PC-3 (cell line): ENCODE results near the gene TRIM34. TPM values are rescaled to one million over a fixed set of nuclear protein-coding genes. Genes with fewer than 3 reads are reported as not detected.

ENCODE experiments used
- ATAC-seq: fragments of 200-7000 bp; cut with Tn5 transposase; 2 replicates; pipeline ENCODE4 v1.9.1; 2020; ENCODE audit warnings: mild to moderate bottlenecking, moderate library complexity
- BruUV-seq: library from RNA; stranded (reverse); fragments of 400-500 nt; replicated peaks from 2 replicates; lab custom pipeline; 2021; lab: Mats Ljungman, UMichigan
- CTCF ChIA-PET: fragments of 300-600 bp; sonication (Branson Sonifier 250); formaldehyde crosslinking; loops from one replicate; lab custom pipeline; 2022; ENCODE audit warnings: antibody characterized with exemption; lab: Charles Lee
- POLR2A ChIA-PET: fragments of 300-600 bp; sonication (Branson Sonifier 250); formaldehyde crosslinking; loops from one replicate; lab custom pipeline; 2022; ENCODE audit warnings: antibody characterized with exemption; ENCODE audit not compliant: unreplicated experiment; lab: Charles Lee
- DNase-seq: peaks from one replicate; pipeline ENCODE4 v3.0.0-alpha.2; 2015
- H2AFZ ChIP-seq: fragments of 300-600 bp; sonication (generic); 2 replicates; pipeline ENCODE4 v1.6.0; 2016; ENCODE audit warnings: antibody characterized with exemption, low read length
- H3F3A ChIP-seq: fragments of 300-600 bp; sonication (generic); one replicate; pipeline ENCODE4 v1.6.0; 2017; ENCODE audit warnings: antibody characterized with exemption, low read length, control low read depth, mild to moderate bottlenecking; ENCODE audit not compliant: unreplicated experiment
- H3K27ac ChIP-seq: fragments of 300-600 bp; sonication (generic); 2 replicates; pipeline ENCODE4 v1.5.1; 2016; ENCODE audit warnings: mild to moderate bottlenecking, low read length
- H3K27me3 ChIP-seq: fragments of 300-600 bp; sonication (generic); 2 replicates; pipeline ENCODE4 v1.6.1; 2016; ENCODE audit warnings: low read length, mixed read lengths
- H3K36me3 ChIP-seq: fragments of 300-600 bp; sonication (generic); 2 replicates; pipeline ENCODE4 v1.6.1; 2016; ENCODE audit warnings: low read depth, mixed run types, low read length, mixed read lengths
- H3K4me1 ChIP-seq: fragments of 300-600 bp; sonication (generic); 2 replicates; pipeline ENCODE4 v1.5.1; 2016; ENCODE audit warnings: low read length; ENCODE audit not compliant: insufficient read depth
- H3K4me2 ChIP-seq: fragments of 300-600 bp; sonication (generic); 2 replicates; pipeline ENCODE4 v1.6.0; 2016; ENCODE audit warnings: low read length
- H3K4me3 ChIP-seq: fragments of 300-600 bp; sonication (generic); 2 replicates; pipeline ENCODE4 v1.5.1; 2016; ENCODE audit warnings: mild to moderate bottlenecking, low read length, mixed read lengths
- H3K79me2 ChIP-seq: fragments of 300-600 bp; sonication (generic); 2 replicates; pipeline ENCODE4 v1.6.1; 2017; ENCODE audit warnings: low read length, mixed read lengths
- H3K9ac ChIP-seq: fragments of 300-600 bp; sonication (generic); 2 replicates; pipeline ENCODE4 v1.6.0; 2016; ENCODE audit warnings: mild to moderate bottlenecking, low read length
- H3K9me2 ChIP-seq: fragments of 300-600 bp; sonication (generic); replicated peaks from 2 replicates; pipeline ENCODE4 v1.6.1; 2016; ENCODE audit warnings: mixed run types, low read length, mixed read lengths
- H3K9me3 ChIP-seq: fragments of 300-600 bp; sonication (generic); 2 replicates; pipeline ENCODE4 v1.6.1; 2016; ENCODE audit warnings: low read length, mixed read lengths
- H4K20me1 ChIP-seq: fragments of 300-600 bp; sonication (generic); 2 replicates; pipeline ENCODE4 v1.6.1; 2016; ENCODE audit warnings: low read length, mixed read lengths
- EZH2 ChIP-seq: fragments of 300-600 bp; sonication (generic); IDR thresholded peaks from one replicate; pipeline ENCODE4 v1.6.1; 2017; ENCODE audit warnings: antibody characterized with exemption, mild to moderate bottlenecking, low read length; ENCODE audit not compliant: unreplicated experiment
- EZH2phosphoT487 ChIP-seq: fragments of 300-600 bp; sonication (generic); IDR thresholded peaks from 2 replicates; pipeline ENCODE4 v1.6.1; 2018; ENCODE audit warnings: mild to moderate bottlenecking, antibody characterized with exemption, low read length, borderline replicate concordance
- intact Hi-C: fragments of 100-400 bp; cut with micrococcal nuclease; formaldehyde crosslinking; loops from 2 replicates; pipeline ENCODE4 v1.9.0; 2023
- total RNA-seq: library from RNA; depleted of rRNA; stranded (reverse); fragments of >200 nt; gene quantifications from 2 replicates; pipeline ENCODE4 v1.2.3, GENCODE V29; 2014
- TF ChIP-seq, protein P1 (sequence below): fragments of 300-600 bp; sonication (generic); conservative IDR thresholded peaks from 2 replicates; pipeline ENCODE4 v1.5.1; 2017; ENCODE audit warnings: antibody characterized with exemption, low read depth, mild to moderate bottlenecking, low read length

TRIM34 gene
- total RNA-seq, 1 experiment from 2014 or later = 1.3 TPM

GRCh38 chr11:5593146-5593545 lies 31.7 kb upstream of the TRIM34 start:
- Histone ChIP-seq H3K27me3 (no peaks in the 10 kb centered on the region), H3F3A (peaks cover 4% of the 10 kb centered on the region), H3K27ac (no peak overlapping the region), H3K9me3 (no peaks in the 10 kb centered on the region), H4K20me1 (no peaks in the 10 kb centered on the region), H3K4me2 (no peak overlapping the region), H2AFZ (no peak overlapping the region), H3K4me3 (no peak overlapping the region), H3K79me2 (peaks cover 9% of the 10 kb centered on the region), H3K36me3 (no peaks in the 10 kb centered on the region), H3K9me2 (no peaks in the 10 kb centered on the region), H3K4me1 (peaks cover 4% of the 10 kb centered on the region), H3K9ac (no peak overlapping the region)
- POLR2A ChIA-PET = no interaction called here
- CTCF ChIA-PET = no interaction called here
- DNase-seq (no peak), ATAC-seq (no peak)
- TF ChIP-seq EZH2phosphoT487 (no peak), EZH2 (no peak)
- TF ChIP-seq, protein P1, sequence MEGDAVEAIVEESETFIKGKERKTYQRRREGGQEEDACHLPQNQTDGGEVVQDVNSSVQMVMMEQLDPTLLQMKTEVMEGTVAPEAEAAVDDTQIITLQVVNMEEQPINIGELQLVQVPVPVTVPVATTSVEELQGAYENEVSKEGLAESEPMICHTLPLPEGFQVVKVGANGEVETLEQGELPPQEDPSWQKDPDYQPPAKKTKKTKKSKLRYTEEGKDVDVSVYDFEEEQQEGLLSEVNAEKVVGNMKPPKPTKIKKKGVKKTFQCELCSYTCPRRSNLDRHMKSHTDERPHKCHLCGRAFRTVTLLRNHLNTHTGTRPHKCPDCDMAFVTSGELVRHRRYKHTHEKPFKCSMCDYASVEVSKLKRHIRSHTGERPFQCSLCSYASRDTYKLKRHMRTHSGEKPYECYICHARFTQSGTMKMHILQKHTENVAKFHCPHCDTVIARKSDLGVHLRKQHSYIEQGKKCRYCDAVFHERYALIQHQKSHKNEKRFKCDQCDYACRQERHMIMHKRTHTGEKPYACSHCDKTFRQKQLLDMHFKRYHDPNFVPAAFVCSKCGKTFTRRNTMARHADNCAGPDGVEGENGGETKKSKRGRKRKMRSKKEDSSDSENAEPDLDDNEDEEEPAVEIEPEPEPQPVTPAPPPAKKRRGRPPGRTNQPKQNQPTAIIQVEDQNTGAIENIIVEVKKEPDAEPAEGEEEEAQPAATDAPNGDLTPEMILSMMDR = no peak
- intact Hi-C loops = no loop called here
- BruUV-seq = no TSS peak

GRCh38 chr11:5596607-5597201 lies 28.1 kb upstream of the TRIM34 start, which contains the start of gene TRIM6:
Gene TRIM6, plus strand, starts transcription at chr11:5596637. Its CDS starts 261 bp downstream, at chr11:5596898.
- ATAC-seq = peak; percentile 68
- Histone ChIP-seq H2AFZ (peak within 1 kb of the TSS; percentile 98), H3K79me2 (peaks cover 36% of the 10 kb centered on the region), H3K9me3 (no peaks in the 10 kb centered on the region), H3F3A (peaks cover 4% of the 10 kb centered on the region), H4K20me1 (no peaks in the 10 kb centered on the region), H3K4me1 (peaks cover 18% of the 10 kb centered on the region), H3K36me3 (no peaks in the 10 kb centered on the region; the same call in 1 of the 2 replicates), H3K9ac (peak within 1 kb of the TSS; percentile 78), H3K27ac (peak within 1 kb of the TSS; percentile 80), H3K4me2 (peak within 1 kb of the TSS; percentile 99), H3K27me3 (no peaks in the 10 kb centered on the region), H3K4me3 (peak within 1 kb of the TSS; percentile 98), H3K9me2 (no peaks in the 10 kb centered on the region)
- ChIA-PET POLR2A (interaction anchor here (0.6 kb wide), 1 partner anchor 24 kb away, joined by 4 read pairs; no protein-coding TSS in a partner anchor), CTCF (interaction anchor here (0.8 kb wide), 1 partner anchor 88 kb away, joined by 3 read pairs; the partner anchor contains the start of gene TRIM5)
- intact Hi-C loops = loop anchor here (1.0 to 5.0 kb wide), 2 partner anchors 89 to 211 kb away; partner anchors contain the start of genes OR52N2 and TRIM5
- peak; percentile 63 for DNase-seq
- TF ChIP-seq, protein P1 = no peak
- TF ChIP-seq EZH2 (no peak), EZH2phosphoT487 (no peak)
- BruUV-seq = TSS peak; percentile 80

- no peaks in the 10 kb centered on the region for H3K27me3 ChIP-seq
- H4K20me1 ChIP-seq = no peaks in the 10 kb centered on the region
- H3K4me2 ChIP-seq = peak overlapping the region; percentile 99
- CTCF ChIA-PET = no interaction called here
- peak overlapping the region; percentile 98 for H2AFZ ChIP-seq
- no TSS peak for BruUV-seq
- H3K4me3 ChIP-seq = peak overlapping the region; percentile 98
- ATAC-seq (0 out of 2 replicates have a peak, but pooled peaks have one; percentile 7), DNase-seq (no peak)
- no peaks in the 10 kb centered on the region; the same call in 1 of the 2 replicates for H3K36me3 ChIP-seq
- H3K9me3 ChIP-seq = no peaks in the 10 kb centered on the region
- H3K4me1 ChIP-seq = peaks cover 18% of the 10 kb centered on the region
- intact Hi-C loops = loop anchor here (1.0 to 5.0 kb wide), 2 partner anchors 23 to 209 kb away; partner anchors contain the start of gene OR52N2
- POLR2A ChIA-PET = no interaction called here
- peaks cover 36% of the 10 kb centered on the region for H3K79me2 ChIP-seq
- no peak overlapping the region for H3K27ac ChIP-seq
- TF ChIP-seq EZH2 (no peak), EZH2phosphoT487 (no peak)
- TF ChIP-seq, protein P1 = no peak
- H3K9me2 ChIP-seq = no peaks in the 10 kb centered on the region
- peak overlapping the region; percentile 78; the same call in 1 of the 2 replicates for H3K9ac ChIP-seq
- H3F3A ChIP-seq = peaks cover 4% of the 10 kb centered on the region
Observed at GRCh38 chr11:5597953-5598352, 26.8 kb upstream of the TRIM34 start.
